K562 (cell line): ENCODE results near the gene NVL. TPM values are rescaled to one million over a fixed set of nuclear protein-coding genes. Genes with fewer than 3 reads are reported as not detected.

Source experiments
- COPS2 ChIP-seq: fragments of 450-650 bp; conservative IDR thresholded peaks from 2 replicates; pipeline ENCODE4 v1.6.1; 2016; ENCODE audit warnings: mild to moderate bottlenecking, moderate library complexity
- DMBX1 ChIP-seq: fragments of 250-450 bp; sonication (Bioruptor Pico); IDR thresholded peaks from 2 replicates; pipeline ENCODE4 v1.8.0; 2022; ENCODE audit warnings: inconsistent platforms, mild to moderate bottlenecking, moderate library complexity, borderline replicate concordance
- HIVEP1 ChIP-seq: fragments of 250-450 bp; sonication (Bioruptor Pico); IDR thresholded peaks from 2 replicates; pipeline ENCODE4 v1.4.0; 2020; ENCODE audit warnings: mild to moderate bottlenecking
- MGA ChIP-seq: fragments of 450-650 bp; IDR thresholded peaks from 2 replicates; pipeline ENCODE4 v1.6.1; 2016; ENCODE audit warnings: mild to moderate bottlenecking, moderate library complexity
- SIN3B ChIP-seq: fragments of 450-650 bp; IDR thresholded peaks from 2 replicates; pipeline ENCODE4 v1.6.1; 2017; ENCODE audit warnings: low read depth, mild to moderate bottlenecking, moderate library complexity
- TCF3 ChIP-seq: sonication (generic); formaldehyde crosslinking; IDR thresholded peaks from 2 replicates; pipeline ENCODE4 v1.4.0; 2020; ENCODE audit warnings: mild to moderate bottlenecking, missing genetic modification reagents
- ZNF239 ChIP-seq: fragments of 250-450 bp; sonication (Bioruptor Pico); IDR thresholded peaks from 2 replicates; pipeline ENCODE4 v1.4.0; 2020; ENCODE audit warnings: mild to moderate bottlenecking
- polyA plus RNA-seq, 8 experiments: library from polyadenylated mRNA; depleted of rRNA in 4 of 8; stranded (reverse) in 5 of 8; unstranded in 3 of 8; fragments of >200 nt; fragmentation: Nextera tagmentation in 2 of 8; fragmentation: Illumina TruSeq in 1 of 8; extraction: Ambion mirVana in 2 of 8; extraction: Trizol in 1 of 8; gene quantifications; 2 replicates each; pipeline versions ENCODE4 v1.2.1 to v1.2.3, GENCODE V29; 2011 to 2014; ENCODE audit warnings: inconsistent platforms in 1 of 8, missing spikeins in 1 of 8
- total RNA-seq, 7 experiments: library from RNA; depleted of rRNA in 6 of 7; stranded (reverse); fragments of >200 nt in 6 of 7; fragmentation: Illumina TruSeq in 2 of 7; extraction: Trizol in 2 of 7; gene quantifications; 2 replicates each; pipeline versions ENCODE4 v1.2.1 to v1.2.3, GENCODE V29; 2011 to 2021; ENCODE audit warnings: low replicate concordance in 1 of 7

NVL gene
- total and polyA plus RNA-seq, 9 of the 15 experiments (the other 6 are each of a cell fraction or from before 2014, with no cell fraction given), result 32.5 to 86.6 (median 62.9) TPM

- peak; percentile 62 for TF ChIP-seq MGA
- TF ChIP-seq HIVEP1, result peak; percentile 74; the same call in 1 of the 2 replicates
- TF ChIP-seq COPS2, result no peak
- no peak; the same call in none of the 2 replicates for TF ChIP-seq DMBX1
- TF ChIP-seq ZNF239 (CRISPR knock-in tag), result peak; percentile 42; the same call in 1 of the 2 replicates
- TF ChIP-seq TCF3 (CRISPR knock-in tag), result peak; percentile 45
- peak; percentile 90 for TF ChIP-seq SIN3B
Observed at GRCh38 chr1:224329842-224330753, at the start of gene NVL (continued).
